ES-I3 (cell line): Measurements from ENCODE around the gene BACH2.
"Not testable (repeated sequence)": the region's sequence is repeated elsewhere in the genome, so short reads cannot be mapped to it uniquely, and the experiment has no call there.

Source experiments
- H3K36me3 ChIP-seq: 2 replicates; pipeline ENCODE4 v1.6.1; 2013; ENCODE audit warnings: mild to moderate bottlenecking, low read length, control low read depth, moderate library complexity; ENCODE audit not compliant: insufficient read depth
- H3K4me1 ChIP-seq: 2 replicates; pipeline ENCODE4 v1.6.1; 2013; ENCODE audit warnings: mild to moderate bottlenecking, control low read depth, low read length; ENCODE audit not compliant: insufficient read depth
- H3K9ac ChIP-seq: 2 replicates; pipeline ENCODE4 v1.6.1; 2013; ENCODE audit warnings: low read depth, mild to moderate bottlenecking, low read length, moderate library complexity
- H3K9me3 ChIP-seq: 2 replicates; pipeline ENCODE4 v1.6.1; 2013; ENCODE audit warnings: mild to moderate bottlenecking, low read length, moderate library complexity; ENCODE audit not compliant: control insufficient read depth, insufficient read depth

Gene BACH2

GRCh38 chr6:90136176-90136575 is 160.5 kb downstream of the BACH2 start:
- H3K36me3 ChIP-seq, result no peaks in the 10 kb centered on the region
- H3K9me3 ChIP-seq, result no peaks in the 10 kb centered on the region
- H3K4me1 ChIP-seq, result no peaks in the 10 kb centered on the region
- H3K9ac ChIP-seq, result no peak overlapping the region

- H3K9ac ChIP-seq, result no peak overlapping the region
- H3K9me3 ChIP-seq, result no peaks in the 10 kb centered on the region
- no peaks in the 10 kb centered on the region for H3K36me3 ChIP-seq
- H3K4me1 ChIP-seq, result no peaks in the 10 kb centered on the region
Measured at GRCh38 chr6:90135667-90136066, 161.0 kb downstream of the BACH2 start.

GRCh38 chr6:90133664-90134063 is 163.0 kb downstream of the BACH2 start:
- not testable (repeated sequence) for H3K36me3 ChIP-seq, H3K9ac ChIP-seq, H3K4me1 ChIP-seq, H3K9me3 ChIP-seq

- H3K36me3 ChIP-seq, result no peaks in the 10 kb centered on the region
- H3K4me1 ChIP-seq, result no peaks in the 10 kb centered on the region
- no peaks in the 10 kb centered on the region for H3K9me3 ChIP-seq
- H3K9ac ChIP-seq, result no peak overlapping the region
Measured at GRCh38 chr6:90131614-90132423, 164.8 kb downstream of the BACH2 start.

- H3K9ac ChIP-seq, result no peak overlapping the region
- no peaks in the 10 kb centered on the region for H3K36me3 ChIP-seq
- H3K9me3 ChIP-seq, result no peaks in the 10 kb centered on the region
- H3K4me1 ChIP-seq, result no peaks in the 10 kb centered on the region
Measured at GRCh38 chr6:90131125-90131524, 165.5 kb downstream of the BACH2 start.

- H3K4me1 ChIP-seq, H3K36me3 ChIP-seq: not testable (repeated sequence)
Measured at GRCh38 chr6:90128687-90129086, 168.0 kb downstream of the BACH2 start.

GRCh38 chr6:90127595-90127994 is 169.0 kb downstream of the BACH2 start:
- no peaks in the 10 kb centered on the region for H3K4me1 ChIP-seq
- H3K9me3 ChIP-seq, result no peaks in the 10 kb centered on the region; the same call in 1 of the 2 replicates
- no peak overlapping the region for H3K9ac ChIP-seq
- H3K36me3 ChIP-seq, result no peaks in the 10 kb centered on the region

More at GRCh38 chr6:90128687-90129086, 168.0 kb downstream of the BACH2 start:
- H3K9ac ChIP-seq, H3K9me3 ChIP-seq: not testable (repeated sequence)

- H3K9me3 ChIP-seq, result no peaks in the 10 kb centered on the region; the same call in 1 of the 2 replicates
- H3K9ac ChIP-seq, result no peak overlapping the region
- no peaks in the 10 kb centered on the region for H3K36me3 ChIP-seq
- H3K4me1 ChIP-seq, result no peaks in the 10 kb centered on the region
Measured at GRCh38 chr6:90126839-90127238, 169.8 kb downstream of the BACH2 start.

- Histone ChIP-seq H3K9ac (no peak overlapping the region), H3K36me3 (no peaks in the 10 kb centered on the region), H3K4me1 (no peaks in the 10 kb centered on the region), H3K9me3 (no peaks in the 10 kb centered on the region; the same call in 1 of the 2 replicates)
Measured at GRCh38 chr6:90126181-90126580, 170.5 kb downstream of the BACH2 start.

GRCh38 chr6:90124874-90125510 is 171.7 kb downstream of the BACH2 start:
- no peaks in the 10 kb centered on the region for H3K36me3 ChIP-seq
- no peak overlapping the region for H3K9ac ChIP-seq
- no peaks in the 10 kb centered on the region; the same call in 1 of the 2 replicates for H3K9me3 ChIP-seq
- H3K4me1 ChIP-seq, result no peaks in the 10 kb centered on the region

GRCh38 chr6:90123831-90124230 is 172.8 kb downstream of the BACH2 start:
- no peaks in the 10 kb centered on the region; the same call in 1 of the 2 replicates for H3K9me3 ChIP-seq
- no peaks in the 10 kb centered on the region for H3K36me3 ChIP-seq
- H3K9ac ChIP-seq, result no peak overlapping the region
- no peaks in the 10 kb centered on the region for H3K4me1 ChIP-seq

- Histone ChIP-seq H3K9ac (no peak overlapping the region), H3K4me1 (no peaks in the 10 kb centered on the region), H3K9me3 (no peaks in the 10 kb centered on the region; the same call in 1 of the 2 replicates), H3K36me3 (no peaks in the 10 kb centered on the region)
Measured at GRCh38 chr6:90121982-90122381, 174.7 kb downstream of the BACH2 start.

GRCh38 chr6:90120327-90120726 is 176.3 kb downstream of the BACH2 start:
- no peak overlapping the region for H3K9ac ChIP-seq
- H3K36me3 ChIP-seq, result no peaks in the 10 kb centered on the region
- H3K4me1 ChIP-seq, result no peaks in the 10 kb centered on the region
- H3K9me3 ChIP-seq, result no peaks in the 10 kb centered on the region; the same call in 1 of the 2 replicates

- H3K4me1 ChIP-seq, result no peaks in the 10 kb centered on the region
- no peaks in the 10 kb centered on the region; the same call in 1 of the 2 replicates for H3K9me3 ChIP-seq
- H3K9ac ChIP-seq, result no peak overlapping the region
- no peaks in the 10 kb centered on the region for H3K36me3 ChIP-seq
Measured at GRCh38 chr6:90119618-90120017, 177.0 kb downstream of the BACH2 start.

- Histone ChIP-seq H3K36me3 (no peaks in the 10 kb centered on the region), H3K9ac (no peak overlapping the region), H3K4me1 (no peaks in the 10 kb centered on the region), H3K9me3 (no peaks in the 10 kb centered on the region; the same call in 1 of the 2 replicates)
Measured at GRCh38 chr6:90118581-90118980, 178.1 kb downstream of the BACH2 start.
